Hepatocyte (in vitro differentiated cells): Measurements from ENCODE around the gene FARP1.
"Not testable (repeated sequence)": the region's sequence is repeated elsewhere in the genome, so short reads cannot be mapped to it uniquely, and the experiment has no call there.

ENCODE experiments used
- CTCF ChIP-seq: fragments of 200-600 bp; sonication (generic); IDR thresholded peaks from 2 replicates; pipeline ENCODE4 v1.5.1; 2016; ENCODE audit warnings: antibody characterized with exemption, mild to moderate bottlenecking; ENCODE audit not compliant: poor library complexity
- EZH2phosphoT487 ChIP-seq: fragments of 200-600 bp; sonication (generic); IDR thresholded peaks from one replicate; pipeline ENCODE4 v1.6.1; 2018; ENCODE audit warnings: antibody characterized with exemption, mild to moderate bottlenecking, low read depth, moderate library complexity; ENCODE audit not compliant: unreplicated experiment, severe bottlenecking

- TF ChIP-seq EZH2phosphoT487, CTCF: not testable (repeated sequence)
These were observed 270.4 kb downstream of the FARP1 start for GRCh38 chr13:98413278-98413677.
